Left lung (tissue), 10 donors: Measurements from ENCODE around the gene PLA2G12B. TPM values are rescaled to one million over a fixed set of nuclear protein-coding genes. Genes with fewer than 3 reads are reported as not detected.

Experiments used
- ATAC-seq: fragments of 200-7000 bp; cut with Tn5 transposase; one replicate; pipeline ENCODE4 v1.9.1; 2020; ENCODE audit warnings: moderate library complexity
- DNase-seq, 4 donors: peaks; one replicate each; pipeline ENCODE4 v3.0.0-alpha.2; 2013 to 2020
- H3K27ac ChIP-seq, 2 donors: fragments of 200-600 bp; sonication (generic) in 1 of 2; one replicate each; pipeline versions ENCODE4 v1.5.0 to v1.8.0; 2020 to 2021
- H3K27me3 ChIP-seq, 2 donors: fragments of 200-600 bp; sonication (generic) in 1 of 2; one replicate each; pipeline versions ENCODE4 v1.5.0 to v1.8.0; 2020 to 2021
- H3K36me3 ChIP-seq, 2 donors: fragments of 200-600 bp; sonication (generic) in 1 of 2; one replicate each; pipeline versions ENCODE4 v1.5.0 to v1.8.0; 2020 to 2021
- H3K4me1 ChIP-seq, 2 donors: fragments of 200-600 bp; one replicate each; pipeline ENCODE4 v1.8.0; 2021
- H3K4me3 ChIP-seq, 2 donors: fragments of 200-600 bp; sonication (generic) in 1 of 2; one replicate each; pipeline versions ENCODE4 v1.5.0 to v1.8.0; 2020 to 2021; ENCODE audit warnings: mild to moderate bottlenecking in 1 of 2
- H3K9me3 ChIP-seq, 2 donors: fragments of 200-600 bp; sonication (generic) in 1 of 2; one replicate each; pipeline versions ENCODE4 v1.5.0 to v1.8.0; 2020 to 2021
- intact Hi-C, 2 donors: fragments of 100-400 bp; cut with DNase I; formaldehyde crosslinking; loops; one replicate each; pipeline versions ENCODE4 v1.11.2 to v1.14.2; 2022
- polyA plus RNA-seq, 6 donors: library from polyadenylated mRNA; unstranded; fragments of 120-200 nt; gene quantifications; one replicate each; pipeline ENCODE4 v1.2.1, GENCODE V29; 2013; ENCODE audit not compliant: insufficient read length in 6 of 6
- total RNA-seq, 2 donors: library from RNA; stranded (reverse); fragmentation: NEBNext Ultra II Directional; extraction: Animal tissue kit (Norgen Biotek cat#: 25700); gene quantifications; one replicate each; pipeline ENCODE4 v1.2.1, GENCODE V29; 2021
- TF ChIP-seq, protein P1 (sequence below), 2 donors: fragments of 200-600 bp; sonication (generic) in 1 of 2; IDR thresholded peaks; one replicate each; pipeline versions ENCODE4 v1.5.0 to v1.8.0; 2021; ENCODE audit warnings: antibody characterized with exemption in 2 of 2
- donor health status: DM: no; HTN: yes; CAD: no.
- donor health status: DM: no; HTN: no; CAD: no.

Gene PLA2G12B
- total and polyA plus RNA-seq, 8 donors = 0.38 to 3.3 (median 0.71) TPM

DNA sequence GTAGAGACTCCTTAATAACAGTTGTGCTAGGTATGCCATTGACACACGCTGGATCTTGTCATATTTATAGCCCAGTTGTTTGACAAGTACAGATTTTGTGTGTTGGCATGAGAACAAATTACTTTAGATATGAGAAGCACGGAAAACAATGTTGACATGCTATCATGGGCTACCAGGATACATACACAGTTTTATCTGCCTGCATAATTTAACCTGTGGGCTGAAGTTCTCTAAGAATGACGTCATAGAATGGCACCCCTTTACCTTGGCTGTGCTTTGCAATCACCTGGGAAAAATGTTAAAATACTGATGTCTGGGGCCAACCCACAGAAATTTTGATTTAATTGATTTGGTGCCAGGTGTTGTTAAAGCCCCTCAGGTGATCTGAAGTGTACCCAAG lies 2.8 kb downstream of the PLA2G12B start:
- no peak overlapping the region for H3K27ac ChIP-seq
- DNase-seq (no peak), ATAC-seq (no peak)
- H3K9me3 ChIP-seq = no peaks in the 10 kb centered on the region
- no peaks in the 10 kb centered on the region for H3K4me1 ChIP-seq
- TF ChIP-seq, protein P1, sequence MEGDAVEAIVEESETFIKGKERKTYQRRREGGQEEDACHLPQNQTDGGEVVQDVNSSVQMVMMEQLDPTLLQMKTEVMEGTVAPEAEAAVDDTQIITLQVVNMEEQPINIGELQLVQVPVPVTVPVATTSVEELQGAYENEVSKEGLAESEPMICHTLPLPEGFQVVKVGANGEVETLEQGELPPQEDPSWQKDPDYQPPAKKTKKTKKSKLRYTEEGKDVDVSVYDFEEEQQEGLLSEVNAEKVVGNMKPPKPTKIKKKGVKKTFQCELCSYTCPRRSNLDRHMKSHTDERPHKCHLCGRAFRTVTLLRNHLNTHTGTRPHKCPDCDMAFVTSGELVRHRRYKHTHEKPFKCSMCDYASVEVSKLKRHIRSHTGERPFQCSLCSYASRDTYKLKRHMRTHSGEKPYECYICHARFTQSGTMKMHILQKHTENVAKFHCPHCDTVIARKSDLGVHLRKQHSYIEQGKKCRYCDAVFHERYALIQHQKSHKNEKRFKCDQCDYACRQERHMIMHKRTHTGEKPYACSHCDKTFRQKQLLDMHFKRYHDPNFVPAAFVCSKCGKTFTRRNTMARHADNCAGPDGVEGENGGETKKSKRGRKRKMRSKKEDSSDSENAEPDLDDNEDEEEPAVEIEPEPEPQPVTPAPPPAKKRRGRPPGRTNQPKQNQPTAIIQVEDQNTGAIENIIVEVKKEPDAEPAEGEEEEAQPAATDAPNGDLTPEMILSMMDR (IDR thresholded peaks at IDR 0.05) = no peak
- H3K36me3 ChIP-seq = no peaks in the 10 kb centered on the region
- no peaks in the 10 kb centered on the region for H3K27me3 ChIP-seq
- intact Hi-C loops = no loop called here
- no peak overlapping the region for H3K4me3 ChIP-seq

GRCh38 chr10:72948762-72949161 lies 5.8 kb downstream of the PLA2G12B start:
- Histone ChIP-seq H3K9me3 (no peaks in the 10 kb centered on the region), H3K4me3 (no peak overlapping the region), H3K4me1 (no peaks in the 10 kb centered on the region), H3K27ac (no peak overlapping the region), H3K27me3 (no peaks in the 10 kb centered on the region), H3K36me3 (no peaks in the 10 kb centered on the region)
- ATAC-seq (no peak), DNase-seq (no peak)
- TF ChIP-seq, protein P1 (IDR thresholded peaks at IDR 0.05) = no peak
- intact Hi-C loops = no loop called here

GRCh38 chr10:72946963-72947362 lies 7.6 kb downstream of the PLA2G12B start:
- Histone ChIP-seq H3K9me3 (no peaks in the 10 kb centered on the region), H3K4me1 (no peaks in the 10 kb centered on the region), H3K27me3 (no peaks in the 10 kb centered on the region), H3K4me3 (no peak overlapping the region), H3K36me3 (no peaks in the 10 kb centered on the region), H3K27ac (no peak overlapping the region)
- intact Hi-C loops = no loop called here
- ATAC-seq (no peak), DNase-seq (no peak)
- TF ChIP-seq, protein P1 (IDR thresholded peaks at IDR 0.05) = no peak

DNA sequence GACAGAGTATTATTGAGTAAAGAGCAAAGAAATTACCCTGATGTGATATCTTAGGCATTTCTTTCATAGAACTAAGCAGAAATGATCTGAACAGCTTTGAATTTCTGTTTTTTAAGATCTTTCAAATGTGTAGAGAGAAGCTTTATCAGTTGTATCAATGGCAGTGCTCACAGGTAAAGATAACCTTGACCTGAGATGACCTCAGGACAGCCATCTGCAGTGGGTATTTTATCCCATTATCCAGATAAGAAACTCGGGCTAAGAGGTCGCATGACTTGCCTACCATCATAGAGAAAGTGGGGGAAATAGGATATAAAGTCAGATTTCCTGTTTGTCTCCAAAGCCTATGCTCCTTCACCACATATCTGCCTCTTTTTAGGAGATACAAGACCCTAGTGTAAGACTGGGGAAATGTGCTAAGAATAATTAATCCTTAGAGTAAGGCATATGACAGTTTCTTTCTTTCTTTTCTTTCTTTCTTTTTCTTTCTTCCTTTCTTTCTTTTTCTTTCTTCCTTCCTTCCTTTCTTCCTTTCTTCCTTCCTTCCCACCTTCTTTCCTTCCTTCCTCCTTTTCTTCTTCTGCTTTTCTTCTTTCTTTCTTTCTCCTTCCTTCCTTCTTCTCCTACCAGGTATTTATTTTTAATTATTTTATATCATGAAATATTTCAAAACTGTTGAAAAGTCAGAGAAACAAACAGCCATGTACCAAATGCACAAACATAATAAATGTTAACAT lies 10.9 kb downstream of the PLA2G12B start:
- Histone ChIP-seq H3K36me3 (no peaks in the 10 kb centered on the region), H3K27ac (no peak overlapping the region), H3K4me3 (no peak overlapping the region), H3K27me3 (no peaks in the 10 kb centered on the region), H3K9me3 (no peaks in the 10 kb centered on the region), H3K4me1 (no peaks in the 10 kb centered on the region)
- DNase-seq (no peak), ATAC-seq (no peak)
- TF ChIP-seq, protein P1 (IDR thresholded peaks at IDR 0.05) = no peak
- intact Hi-C loops = no loop called here

GRCh38 chr10:72935361-72935760 lies 19.2 kb downstream of the PLA2G12B start:
- intact Hi-C loops = no loop called here
- Histone ChIP-seq H3K27me3 (no peaks in the 10 kb centered on the region), H3K4me3 (no peak overlapping the region), H3K9me3 (no peaks in the 10 kb centered on the region), H3K4me1 (no peaks in the 10 kb centered on the region), H3K36me3 (no peaks in the 10 kb centered on the region), H3K27ac (no peak overlapping the region)
- DNase-seq (no peak), ATAC-seq (no peak)
- TF ChIP-seq, protein P1 (IDR thresholded peaks at IDR 0.05) = no peak
